Panc1 (cell line): ENCODE results near the gene FGFBP1.

ENCODE experiments used
- CTCF ChIP-seq: fragments of 450-650 bp; IDR thresholded peaks from 2 replicates; pipeline ENCODE4 v1.5.1; 2017; ENCODE audit warnings: mild to moderate bottlenecking
- POLR2AphosphoS5 ChIP-seq: IDR thresholded peaks from 2 replicates; pipeline ENCODE4 v1.6.1; 2012; ENCODE audit warnings: mild to moderate bottlenecking, low read depth, low read length, moderate library complexity
- REST ChIP-seq, 2 experiments: IDR thresholded peaks; 2 replicates each; pipeline ENCODE4 v1.6.1; 2011 to 2012; ENCODE audit warnings: low read depth in 2 of 2, control low read depth in 1 of 2, low read length in 1 of 2, mild to moderate bottlenecking in 1 of 2, moderate library complexity in 1 of 2; ENCODE audit not compliant: insufficient read depth in 1 of 2
- SIN3A ChIP-seq: IDR thresholded peaks from 2 replicates; pipeline ENCODE4 v1.6.1; 2012; ENCODE audit warnings: low read depth, mild to moderate bottlenecking, low read length, moderate library complexity, borderline replicate concordance; ENCODE audit not compliant: insufficient read depth
- TCF7L2 ChIP-seq: IDR thresholded peaks from 2 replicates; pipeline ENCODE4 v1.6.1; 2011; ENCODE audit warnings: mild to moderate bottlenecking, low read depth, low read length, inconsistent platforms

GRCh38 chr4:15914291-15914690 lies 24.2 kb downstream of the FGFBP1 start:
- TF ChIP-seq CTCF (no peak), REST (IDR thresholded peaks at IDR 0.05; ENCODE audit: insufficient read depth in 1 of 2, low read depth in 2 of 2, low read length in 1 of 2) (no peak), POLR2AphosphoS5 (no peak), SIN3A (no peak), TCF7L2 (no peak)
